Suprapubic skin (tissue), 4 donors: ENCODE data around the gene NEK4.

ENCODE experiments used
- EP300 ChIP-seq: sonication (generic); formaldehyde crosslinking; IDR thresholded peaks from one replicate; pipeline ENCODE4 v1.6.1; 2017; ENCODE audit warnings: antibody characterized with exemption
- POLR2A ChIP-seq, 2 donors: fragments of 450-650 bp; IDR thresholded peaks; one replicate each; pipeline ENCODE4 v1.6.1; 2017; ENCODE audit warnings: antibody characterized with exemption in 2 of 2, mild to moderate bottlenecking in 2 of 2, moderate library complexity in 2 of 2
- POLR2AphosphoS5 ChIP-seq, 3 donors: sonication (generic); formaldehyde crosslinking; IDR thresholded peaks; one replicate each; pipeline ENCODE4 v1.6.1; 2017; ENCODE audit warnings: antibody characterized with exemption in 3 of 3
- TF ChIP-seq, protein P1 (sequence below), 2 donors: fragments of 200-600 bp in 1 of 2; fragments of 450-650 bp in 1 of 2; sonication (generic) in 1 of 2; IDR thresholded peaks; one replicate each; pipeline ENCODE4 v1.5.1; 2016 to 2019; ENCODE audit warnings: antibody characterized with exemption in 2 of 2, mild to moderate bottlenecking in 1 of 2, moderate library complexity in 1 of 2

DNA sequence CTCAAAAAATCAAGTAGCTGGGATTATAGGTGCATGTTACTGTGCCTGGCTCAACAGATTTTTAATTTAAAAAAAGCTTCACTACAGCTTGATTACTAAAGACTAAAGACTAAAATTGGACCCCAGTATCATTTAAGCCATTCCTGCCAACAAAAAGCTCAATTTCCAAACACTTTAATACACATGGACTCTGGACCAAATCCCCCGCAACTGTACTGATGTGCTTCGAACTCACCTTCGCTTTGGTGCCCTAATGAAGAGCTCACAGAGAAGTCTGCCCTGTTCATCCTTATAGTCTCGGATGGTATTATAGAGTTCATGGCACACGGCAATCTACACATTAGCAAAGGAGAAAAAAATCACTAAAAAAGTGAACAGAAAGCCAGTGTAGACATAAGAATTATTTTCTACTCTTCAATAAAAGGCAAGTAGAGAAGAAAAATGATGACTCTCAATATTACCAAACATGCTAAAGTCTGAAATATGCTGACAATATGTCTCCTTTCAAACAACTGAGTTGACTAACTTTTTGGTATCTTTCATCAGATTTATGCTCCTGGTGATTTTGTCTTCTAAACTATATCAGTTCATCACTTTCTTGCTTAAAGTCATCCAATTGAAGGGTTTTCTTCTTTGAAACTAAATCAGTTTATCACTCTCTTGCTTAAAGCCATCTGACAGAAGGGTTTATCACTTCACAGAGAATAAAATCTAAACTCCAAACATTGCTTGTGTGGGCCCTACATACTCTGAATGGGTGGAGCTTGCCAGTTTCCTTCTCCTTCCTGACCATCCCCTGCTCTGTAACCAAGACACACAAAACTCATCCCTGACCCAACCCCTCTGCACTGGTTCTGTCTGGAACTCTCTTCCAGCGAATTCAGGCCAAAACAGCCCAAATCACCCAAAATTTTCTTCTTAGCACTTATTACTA, 92.2 kb downstream of the NEK4 start:
- TF ChIP-seq, protein P1, sequence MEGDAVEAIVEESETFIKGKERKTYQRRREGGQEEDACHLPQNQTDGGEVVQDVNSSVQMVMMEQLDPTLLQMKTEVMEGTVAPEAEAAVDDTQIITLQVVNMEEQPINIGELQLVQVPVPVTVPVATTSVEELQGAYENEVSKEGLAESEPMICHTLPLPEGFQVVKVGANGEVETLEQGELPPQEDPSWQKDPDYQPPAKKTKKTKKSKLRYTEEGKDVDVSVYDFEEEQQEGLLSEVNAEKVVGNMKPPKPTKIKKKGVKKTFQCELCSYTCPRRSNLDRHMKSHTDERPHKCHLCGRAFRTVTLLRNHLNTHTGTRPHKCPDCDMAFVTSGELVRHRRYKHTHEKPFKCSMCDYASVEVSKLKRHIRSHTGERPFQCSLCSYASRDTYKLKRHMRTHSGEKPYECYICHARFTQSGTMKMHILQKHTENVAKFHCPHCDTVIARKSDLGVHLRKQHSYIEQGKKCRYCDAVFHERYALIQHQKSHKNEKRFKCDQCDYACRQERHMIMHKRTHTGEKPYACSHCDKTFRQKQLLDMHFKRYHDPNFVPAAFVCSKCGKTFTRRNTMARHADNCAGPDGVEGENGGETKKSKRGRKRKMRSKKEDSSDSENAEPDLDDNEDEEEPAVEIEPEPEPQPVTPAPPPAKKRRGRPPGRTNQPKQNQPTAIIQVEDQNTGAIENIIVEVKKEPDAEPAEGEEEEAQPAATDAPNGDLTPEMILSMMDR (IDR thresholded peaks at IDR 0.05): no peak
- TF ChIP-seq POLR2AphosphoS5 (IDR thresholded peaks at IDR 0.05): no peak
- no peak for TF ChIP-seq POLR2A (IDR thresholded peaks at IDR 0.05)
- no peak for TF ChIP-seq EP300
